ENCODE results near the gene MAB21L1.

The MAB21L1 gene

GRCh38 chr13:35478271-35479037 lies 2.0 kb upstream of the MAB21L1 start:
- TF ChIP-seq ARNTL (CRISPR knock-in tag; IDR thresholded peaks at IDR 0.05; ENCODE audit: borderline replicate concordance, low read depth) = no peak
- TF ChIP-seq GLIS3 (CRISPR knock-in tag; IDR thresholded peaks at IDR 0.05) = no peak
- no peak for TF ChIP-seq PPARA (CRISPR knock-in tag; IDR thresholded peaks at IDR 0.05; ENCODE audit: borderline replicate concordance)
- TF ChIP-seq TCF4 (CRISPR knock-in tag; IDR thresholded peaks at IDR 0.05; ENCODE audit: borderline replicate concordance) = no peak
- ATAC-seq = peak; percentile 29

- no peak for ATAC-seq
- TF ChIP-seq ZC3H10 (CRISPR knock-in tag; IDR thresholded peaks at IDR 0.05) (no peak), ISL1 (CRISPR knock-in tag; IDR thresholded peaks at IDR 0.05) (peak; percentile 33; the same call in 1 of the 2 replicates), TCF4 (CRISPR knock-in tag; IDR thresholded peaks at IDR 0.05; ENCODE audit: borderline replicate concordance) (peak; percentile 51; the same call in 1 of the 2 replicates)
Observed at GRCh38 chr13:35477386-35477946, 977 bp upstream of the MAB21L1 start.

GRCh38 chr13:35475212-35475959 lies 1.1 kb downstream of the MAB21L1 start:
- ATAC-seq = no peak
- no peak for TF ChIP-seq BACH2 (CRISPR knock-in tag; IDR thresholded peaks at IDR 0.05; ENCODE audit: borderline replicate concordance)
- TF ChIP-seq ARNTL (CRISPR knock-in tag; IDR thresholded peaks at IDR 0.05; ENCODE audit: borderline replicate concordance, low read depth) = no peak
- TF ChIP-seq TCF4 (CRISPR knock-in tag; IDR thresholded peaks at IDR 0.05; ENCODE audit: borderline replicate concordance) = no peak
- TF ChIP-seq, protein P1, sequence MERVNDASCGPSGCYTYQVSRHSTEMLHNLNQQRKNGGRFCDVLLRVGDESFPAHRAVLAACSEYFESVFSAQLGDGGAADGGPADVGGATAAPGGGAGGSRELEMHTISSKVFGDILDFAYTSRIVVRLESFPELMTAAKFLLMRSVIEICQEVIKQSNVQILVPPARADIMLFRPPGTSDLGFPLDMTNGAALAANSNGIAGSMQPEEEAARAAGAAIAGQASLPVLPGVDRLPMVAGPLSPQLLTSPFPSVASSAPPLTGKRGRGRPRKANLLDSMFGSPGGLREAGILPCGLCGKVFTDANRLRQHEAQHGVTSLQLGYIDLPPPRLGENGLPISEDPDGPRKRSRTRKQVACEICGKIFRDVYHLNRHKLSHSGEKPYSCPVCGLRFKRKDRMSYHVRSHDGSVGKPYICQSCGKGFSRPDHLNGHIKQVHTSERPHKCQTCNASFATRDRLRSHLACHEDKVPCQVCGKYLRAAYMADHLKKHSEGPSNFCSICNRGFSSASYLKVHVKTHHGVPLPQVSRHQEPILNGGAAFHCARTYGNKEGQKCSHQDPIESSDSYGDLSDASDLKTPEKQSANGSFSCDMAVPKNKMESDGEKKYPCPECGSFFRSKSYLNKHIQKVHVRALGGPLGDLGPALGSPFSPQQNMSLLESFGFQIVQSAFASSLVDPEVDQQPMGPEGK (CRISPR knock-in tag; IDR thresholded peaks at IDR 0.05; ENCODE audit: borderline replicate concordance) = no peak
- TF ChIP-seq, protein P2, sequence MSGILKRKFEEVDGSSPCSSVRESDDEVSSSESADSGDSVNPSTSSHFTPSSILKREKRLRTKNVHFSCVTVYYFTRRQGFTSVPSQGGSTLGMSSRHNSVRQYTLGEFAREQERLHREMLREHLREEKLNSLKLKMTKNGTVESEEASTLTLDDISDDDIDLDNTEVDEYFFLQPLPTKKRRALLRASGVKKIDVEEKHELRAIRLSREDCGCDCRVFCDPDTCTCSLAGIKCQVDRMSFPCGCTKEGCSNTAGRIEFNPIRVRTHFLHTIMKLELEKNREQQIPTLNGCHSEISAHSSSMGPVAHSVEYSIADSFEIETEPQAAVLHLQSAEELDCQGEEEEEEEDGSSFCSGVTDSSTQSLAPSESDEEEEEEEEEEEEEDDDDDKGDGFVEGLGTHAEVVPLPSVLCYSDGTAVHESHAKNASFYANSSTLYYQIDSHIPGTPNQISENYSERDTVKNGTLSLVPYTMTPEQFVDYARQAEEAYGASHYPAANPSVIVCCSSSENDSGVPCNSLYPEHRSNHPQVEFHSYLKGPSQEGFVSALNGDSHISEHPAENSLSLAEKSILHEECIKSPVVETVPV (CRISPR knock-in tag; IDR thresholded peaks at IDR 0.05) = no peak
- no peak for TF ChIP-seq ZNF8 (CRISPR knock-in tag; IDR thresholded peaks at IDR 0.05)
- no peak for TF ChIP-seq RARB (CRISPR knock-in tag; IDR thresholded peaks at IDR 0.05)
- no peak for TF ChIP-seq ZFP30 (CRISPR knock-in tag; IDR thresholded peaks at IDR 0.05)
- TF ChIP-seq ESRRG (CRISPR knock-in tag; IDR thresholded peaks at IDR 0.05) = no peak
- TF ChIP-seq ZNF70 (CRISPR knock-in tag; IDR thresholded peaks at IDR 0.05) = no peak
- no peak for TF ChIP-seq ZNF565 (CRISPR knock-in tag; conservative IDR thresholded peaks at IDR 0.05; ENCODE audit: low read depth)
- TF ChIP-seq GLIS3 (CRISPR knock-in tag; IDR thresholded peaks at IDR 0.05) = no peak

DNA sequence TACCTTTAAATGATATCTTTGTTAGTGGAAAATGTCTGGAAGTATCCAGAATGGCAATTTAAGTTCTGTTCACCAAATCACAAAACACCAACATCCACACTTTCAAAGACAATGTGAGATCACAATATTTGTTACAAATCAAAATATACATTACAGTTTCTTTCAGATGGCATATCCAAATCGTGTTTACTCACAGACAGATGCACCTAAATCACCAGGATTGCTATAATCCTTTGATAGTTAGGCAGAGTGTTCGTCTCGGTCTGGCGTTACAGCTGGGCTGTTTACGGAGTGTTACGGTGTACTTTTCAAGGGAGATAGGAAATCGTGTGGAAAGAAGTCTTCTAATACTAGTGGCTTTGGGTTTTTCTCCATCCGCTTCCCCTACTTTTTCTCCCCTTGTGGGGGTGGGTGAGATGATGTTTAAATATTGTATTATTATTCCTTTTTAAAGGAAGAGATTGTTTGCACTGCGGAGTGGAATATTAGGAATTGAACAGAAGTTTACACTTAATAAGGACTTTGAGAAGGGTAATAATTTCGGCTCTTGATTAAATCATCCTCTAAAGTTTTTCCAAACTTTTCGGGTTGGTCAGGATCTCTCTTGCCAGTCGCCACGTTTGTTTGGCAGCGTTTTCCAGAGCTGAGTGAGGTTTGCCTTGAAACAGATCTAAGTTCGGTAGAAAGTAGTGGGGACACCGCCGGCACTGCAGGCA lies 1.8 kb downstream of the MAB21L1 start:
- no peak for ATAC-seq
- TF ChIP-seq, protein P1 (CRISPR knock-in tag; IDR thresholded peaks at IDR 0.05; ENCODE audit: borderline replicate concordance) = no peak

DNA sequence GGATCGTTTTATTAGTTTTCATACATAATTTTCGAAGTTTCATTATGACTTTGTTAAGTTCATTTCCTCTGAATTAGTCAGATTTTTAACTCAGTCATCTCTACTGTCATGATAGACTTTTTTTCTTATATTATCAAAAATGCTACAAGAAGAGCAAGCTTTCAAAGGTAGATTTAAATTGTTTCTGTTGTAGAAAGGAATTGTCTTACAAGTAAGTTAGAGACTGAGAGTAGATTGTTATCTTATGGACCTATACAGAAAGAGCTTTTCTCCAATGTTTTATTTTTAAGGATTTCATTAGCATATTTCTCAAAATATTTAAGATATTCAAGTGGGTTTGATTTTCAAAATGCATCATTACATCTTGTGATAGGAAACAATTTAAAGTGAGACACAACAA lies 2.7 kb downstream of the MAB21L1 start:
- no peak for ATAC-seq
- TF ChIP-seq, protein P2 (CRISPR knock-in tag; IDR thresholded peaks at IDR 0.05) = no peak
- TF ChIP-seq, protein P3, sequence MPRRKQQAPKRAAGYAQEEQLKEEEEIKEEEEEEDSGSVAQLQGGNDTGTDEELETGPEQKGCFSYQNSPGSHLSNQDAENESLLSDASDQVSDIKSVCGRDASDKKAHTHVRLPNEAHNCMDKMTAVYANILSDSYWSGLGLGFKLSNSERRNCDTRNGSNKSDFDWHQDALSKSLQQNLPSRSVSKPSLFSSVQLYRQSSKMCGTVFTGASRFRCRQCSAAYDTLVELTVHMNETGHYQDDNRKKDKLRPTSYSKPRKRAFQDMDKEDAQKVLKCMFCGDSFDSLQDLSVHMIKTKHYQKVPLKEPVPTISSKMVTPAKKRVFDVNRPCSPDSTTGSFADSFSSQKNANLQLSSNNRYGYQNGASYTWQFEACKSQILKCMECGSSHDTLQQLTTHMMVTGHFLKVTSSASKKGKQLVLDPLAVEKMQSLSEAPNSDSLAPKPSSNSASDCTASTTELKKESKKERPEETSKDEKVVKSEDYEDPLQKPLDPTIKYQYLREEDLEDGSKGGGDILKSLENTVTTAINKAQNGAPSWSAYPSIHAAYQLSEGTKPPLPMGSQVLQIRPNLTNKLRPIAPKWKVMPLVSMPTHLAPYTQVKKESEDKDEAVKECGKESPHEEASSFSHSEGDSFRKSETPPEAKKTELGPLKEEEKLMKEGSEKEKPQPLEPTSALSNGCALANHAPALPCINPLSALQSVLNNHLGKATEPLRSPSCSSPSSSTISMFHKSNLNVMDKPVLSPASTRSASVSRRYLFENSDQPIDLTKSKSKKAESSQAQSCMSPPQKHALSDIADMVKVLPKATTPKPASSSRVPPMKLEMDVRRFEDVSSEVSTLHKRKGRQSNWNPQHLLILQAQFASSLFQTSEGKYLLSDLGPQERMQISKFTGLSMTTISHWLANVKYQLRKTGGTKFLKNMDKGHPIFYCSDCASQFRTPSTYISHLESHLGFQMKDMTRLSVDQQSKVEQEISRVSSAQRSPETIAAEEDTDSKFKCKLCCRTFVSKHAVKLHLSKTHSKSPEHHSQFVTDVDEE (CRISPR knock-in tag; IDR thresholded peaks at IDR 0.05) = no peak
- no peak for TF ChIP-seq ZC3H10 (CRISPR knock-in tag; IDR thresholded peaks at IDR 0.05)
- no peak for TF ChIP-seq BACH2 (CRISPR knock-in tag; IDR thresholded peaks at IDR 0.05; ENCODE audit: borderline replicate concordance)
- TF ChIP-seq ZFP3 (CRISPR knock-in tag; IDR thresholded peaks at IDR 0.05) = no peak

All from SK-N-SH treated with all-trans-retinoic acid at 6 μM for 48 hours (cell line).